ENCODE results near the gene ZNF547.

DNA sequence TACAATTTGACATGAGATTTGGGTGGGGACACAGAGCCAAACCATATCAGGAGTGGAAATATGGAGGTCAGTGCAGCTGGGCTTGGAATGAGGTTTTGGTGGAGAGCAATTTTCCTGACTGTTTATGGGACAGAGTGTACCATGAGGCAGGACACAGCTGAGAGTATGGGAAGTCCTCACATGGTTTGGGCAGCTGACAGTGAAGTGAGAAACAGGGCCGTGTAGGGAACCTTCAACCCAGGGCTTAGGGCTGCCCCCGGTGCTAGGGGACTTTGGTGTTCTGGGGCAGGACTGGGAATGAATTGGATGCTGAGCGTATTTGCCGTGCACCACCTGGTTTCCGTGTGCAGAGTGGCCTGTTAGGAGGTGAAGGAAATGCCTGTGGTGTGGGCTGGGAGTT is 32.4 kb downstream of the ZNF547 start:
- TF ChIP-seq, protein P1, sequence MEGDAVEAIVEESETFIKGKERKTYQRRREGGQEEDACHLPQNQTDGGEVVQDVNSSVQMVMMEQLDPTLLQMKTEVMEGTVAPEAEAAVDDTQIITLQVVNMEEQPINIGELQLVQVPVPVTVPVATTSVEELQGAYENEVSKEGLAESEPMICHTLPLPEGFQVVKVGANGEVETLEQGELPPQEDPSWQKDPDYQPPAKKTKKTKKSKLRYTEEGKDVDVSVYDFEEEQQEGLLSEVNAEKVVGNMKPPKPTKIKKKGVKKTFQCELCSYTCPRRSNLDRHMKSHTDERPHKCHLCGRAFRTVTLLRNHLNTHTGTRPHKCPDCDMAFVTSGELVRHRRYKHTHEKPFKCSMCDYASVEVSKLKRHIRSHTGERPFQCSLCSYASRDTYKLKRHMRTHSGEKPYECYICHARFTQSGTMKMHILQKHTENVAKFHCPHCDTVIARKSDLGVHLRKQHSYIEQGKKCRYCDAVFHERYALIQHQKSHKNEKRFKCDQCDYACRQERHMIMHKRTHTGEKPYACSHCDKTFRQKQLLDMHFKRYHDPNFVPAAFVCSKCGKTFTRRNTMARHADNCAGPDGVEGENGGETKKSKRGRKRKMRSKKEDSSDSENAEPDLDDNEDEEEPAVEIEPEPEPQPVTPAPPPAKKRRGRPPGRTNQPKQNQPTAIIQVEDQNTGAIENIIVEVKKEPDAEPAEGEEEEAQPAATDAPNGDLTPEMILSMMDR (IDR thresholded peaks at IDR 0.05; ENCODE audit: low read depth, low read length), result no peak
- TF ChIP-seq, protein P2, sequence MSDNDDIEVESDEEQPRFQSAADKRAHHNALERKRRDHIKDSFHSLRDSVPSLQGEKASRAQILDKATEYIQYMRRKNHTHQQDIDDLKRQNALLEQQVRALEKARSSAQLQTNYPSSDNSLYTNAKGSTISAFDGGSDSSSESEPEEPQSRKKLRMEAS (IDR thresholded peaks at IDR 0.05; ENCODE audit: low read depth, low read length), result no peak
- TF ChIP-seq POLR2A (IDR thresholded peaks at IDR 0.05; ENCODE audit: extremely low read depth, insufficient read length), result no peak
